Measurements from ENCODE around the gene AGXT2.

Gene AGXT2

GRCh38 chr5:35032356-35032755, 15.4 kb downstream of the AGXT2 start:
- no peak for TF ChIP-seq CTCF (IDR thresholded peaks at IDR 0.05; ENCODE audit: low read depth, low read length)
- no peak for DNase-seq

GRCh38 chr5:35031276-35031675, 16.5 kb downstream of the AGXT2 start:
- Histone ChIP-seq H3K27ac (no peak overlapping the region), H3K9me3 (ENCODE audit: severe bottlenecking) (peaks cover 3% of the 10 kb centered on the region), H3K4me3 (ENCODE audit: low read depth, low read length) (no peak overlapping the region), H3K36me3 (no peaks in the 10 kb centered on the region), H3K27me3 (ENCODE audit: insufficient read depth, low read depth, severe bottlenecking) (peaks cover 94% of the 10 kb centered on the region)
- no peak for DNase-seq
- no peak for TF ChIP-seq CTCF (IDR thresholded peaks at IDR 0.05; ENCODE audit: low read depth, low read length)

More at GRCh38 chr5:35032356-35032755, 15.4 kb downstream of the AGXT2 start:
- Histone ChIP-seq H3K4me3 (ENCODE audit: low read depth, low read length) (no peak overlapping the region), H3K27me3 (ENCODE audit: insufficient read depth, low read depth, severe bottlenecking) (peaks cover 92% of the 10 kb centered on the region), H3K9me3 (ENCODE audit: severe bottlenecking) (peaks cover 3% of the 10 kb centered on the region), H3K36me3 (no peaks in the 10 kb centered on the region), H3K27ac (no peak overlapping the region)

GRCh38 chr5:35030426-35031100, 17.2 kb downstream of the AGXT2 start:
- H3K36me3 ChIP-seq, result no peaks in the 10 kb centered on the region
- TF ChIP-seq CTCF (IDR thresholded peaks at IDR 0.05; ENCODE audit: low read depth, low read length), result no peak
- no peak for DNase-seq
- H3K9me3 ChIP-seq (ENCODE audit: severe bottlenecking), result peaks cover 3% of the 10 kb centered on the region
- no peak overlapping the region for H3K27ac ChIP-seq
- H3K4me3 ChIP-seq (ENCODE audit: low read depth, low read length), result no peak overlapping the region
- H3K27me3 ChIP-seq (ENCODE audit: insufficient read depth, low read depth, severe bottlenecking), result peaks cover 95% of the 10 kb centered on the region

- no peak for DNase-seq
- no peaks in the 10 kb centered on the region for H3K36me3 ChIP-seq
- no peak overlapping the region for H3K4me3 ChIP-seq (ENCODE audit: low read depth, low read length)
- TF ChIP-seq CTCF (IDR thresholded peaks at IDR 0.05; ENCODE audit: low read depth, low read length), result no peak
- no peak overlapping the region for H3K27ac ChIP-seq
- H3K27me3 ChIP-seq (ENCODE audit: insufficient read depth, low read depth, severe bottlenecking), result peaks cover 94% of the 10 kb centered on the region
- peaks cover 3% of the 10 kb centered on the region for H3K9me3 ChIP-seq (ENCODE audit: severe bottlenecking)
These were observed 18.4 kb downstream of the AGXT2 start for GRCh38 chr5:35029333-35029732.

- no peak overlapping the region for H3K27ac ChIP-seq
- peaks cover 80% of the 10 kb centered on the region for H3K27me3 ChIP-seq (ENCODE audit: insufficient read depth, low read depth, severe bottlenecking)
- H3K36me3 ChIP-seq, result no peaks in the 10 kb centered on the region
- TF ChIP-seq CTCF (IDR thresholded peaks at IDR 0.05; ENCODE audit: low read depth, low read length), result no peak
- peaks cover 5% of the 10 kb centered on the region for H3K9me3 ChIP-seq (ENCODE audit: severe bottlenecking)
- no peak overlapping the region for H3K4me3 ChIP-seq (ENCODE audit: low read depth, low read length)
- DNase-seq, result no peak
These were observed 20.8 kb downstream of the AGXT2 start for GRCh38 chr5:35026941-35027340.
